Endothelial cell of umbilical vein (primary cell): Measurements from ENCODE around the gene NCKAP5.

ENCODE experiments used
- CTCF ChIP-seq, 2 donors: IDR thresholded peaks; 1 replicate in 1 of 2; 2 replicates in 1 of 2; pipeline ENCODE4 v1.5.1; 2011; ENCODE audit warnings: low read length in 2 of 2, mild to moderate bottlenecking in 2 of 2, moderate library complexity in 2 of 2, control low read depth in 1 of 2, inconsistent platforms in 1 of 2, low read depth in 1 of 2; ENCODE audit not compliant: insufficient read depth in 1 of 2; ENCODE audit errors: extremely low read depth in 1 of 2
- EZH2 ChIP-seq: IDR thresholded peaks from 2 replicates; pipeline ENCODE4 v1.6.1; 2012; ENCODE audit warnings: borderline replicate concordance, low read depth, mild to moderate bottlenecking, moderate library complexity, low read length, inconsistent platforms; ENCODE audit not compliant: severe bottlenecking
- JUN ChIP-seq: IDR thresholded peaks from 2 replicates; pipeline ENCODE4 v1.6.1; 2011; ENCODE audit warnings: borderline replicate concordance, low read depth; ENCODE audit not compliant: insufficient read length, insufficient read depth
- MYC ChIP-seq: IDR thresholded peaks from one replicate; pipeline ENCODE4 v1.6.1; 2011; ENCODE audit warnings: mild to moderate bottlenecking, low read depth, low read length
- POLR2A ChIP-seq: IDR thresholded peaks from 2 replicates; pipeline ENCODE4 v1.6.1; 2012; ENCODE audit warnings: low read depth, mild to moderate bottlenecking, control low read depth, low read length
- POLR2AphosphoS5 ChIP-seq: IDR thresholded peaks from 2 replicates; pipeline ENCODE4 v1.6.1; 2012; ENCODE audit warnings: low read depth, mild to moderate bottlenecking, control low read depth, low read length, moderate library complexity; ENCODE audit not compliant: insufficient read depth

GRCh38 chr2:132963161-132963560 lies 605.1 kb downstream of the NCKAP5 start:
- TF ChIP-seq CTCF (IDR thresholded peaks at IDR 0.05; ENCODE audit: extremely low read depth in 1 of 2, insufficient read depth in 1 of 2, low read depth in 1 of 2, low read length in 2 of 2) (no peak), POLR2AphosphoS5 (no peak), POLR2A (no peak), EZH2 (no peak), JUN (no peak), MYC (no peak)
